GM12878 (cell line): ENCODE results near the gene DCAF4. TPM values are rescaled to one million over a fixed set of nuclear protein-coding genes. Genes with fewer than 3 reads are reported as not detected.

Experiments
- ATAC-seq: fragments of 200-7000 bp; cut with Tn5 transposase; 3 replicates; pipeline ENCODE4 v1.9.1; 2020; ENCODE audit warnings: mild to moderate bottlenecking, moderate library complexity
- BruUV-seq: library from RNA; stranded (reverse); fragments of 400-500 nt; replicated peaks from 2 replicates; lab custom pipeline; 2021; lab: Mats Ljungman, UMichigan
- CTCF ChIA-PET: fragments of 300-600 bp; sonication (Branson Sonifier 250); formaldehyde crosslinking; extraction: SDS; loops from one replicate; lab custom pipeline; 2021; ENCODE audit warnings: inconsistent platforms; lab: Yijun Ruan, JAX
- POLR2A ChIA-PET: fragments of 350-600 bp; formaldehyde crosslinking; extraction: SDS; loops from one replicate; lab custom pipeline; 2021; ENCODE audit warnings: inconsistent platforms; lab: Charles Lee
- RAD21 ChIA-PET: fragments of 300-600 bp; sonication (Branson Sonifier 250); formaldehyde crosslinking; loops from one replicate; lab custom pipeline; 2023; ENCODE audit warnings: antibody characterized with exemption; ENCODE audit not compliant: unreplicated experiment; lab: Charles Lee
- SMC1A ChIA-PET: fragments of 300-600 bp; sonication (Branson Sonifier 250); formaldehyde crosslinking; loops from one replicate; lab custom pipeline; 2023; ENCODE audit not compliant: unreplicated experiment, uncharacterized antibody; lab: Charles Lee
- DNase-seq: peaks from one replicate; pipeline ENCODE4 v3.0.0-alpha.2; 2011; ENCODE audit warnings: low read depth, low spot score
- FAIRE-seq: peaks from 3 replicates; lab custom pipeline; 2011; peaks lifted over from hg19 to GRCh38; lab: Jason Lieb, UNC
- H2AFZ ChIP-seq: 2 replicates; pipeline ENCODE4 v1.6.0; 2011; ENCODE audit warnings: low read depth, low read length, control low read depth; ENCODE audit not compliant: control insufficient read depth
- H3K27ac ChIP-seq: 2 replicates; pipeline ENCODE4 v1.5.1; 2011; ENCODE audit warnings: control low read depth; ENCODE audit not compliant: control insufficient read depth, insufficient read depth
- H3K27me3 ChIP-seq, 2 experiments: replicated peaks in 1 of 2; 2 replicates each; pipeline versions ENCODE4 v1.6.0 to v1.6.1; 2011; ENCODE audit warnings: low read length in 1 of 2; ENCODE audit not compliant: control insufficient read depth in 2 of 2, insufficient read depth in 2 of 2
- H3K36me3 ChIP-seq, 2 experiments: 2 replicates each; pipeline ENCODE4 v1.5.1; 2011; ENCODE audit warnings: low read length in 1 of 2; ENCODE audit not compliant: control insufficient read depth in 2 of 2, insufficient read depth in 2 of 2
- H3K4me1 ChIP-seq: 2 replicates; pipeline ENCODE4 v1.6.1; 2011; ENCODE audit warnings: mild to moderate bottlenecking, low read length, moderate library complexity, mixed read lengths; ENCODE audit not compliant: control insufficient read depth, insufficient read depth
- H3K4me2 ChIP-seq: 2 replicates; pipeline ENCODE4 v1.6.0; 2011; ENCODE audit warnings: control low read depth; ENCODE audit not compliant: control insufficient read depth, insufficient read depth
- H3K4me3 ChIP-seq: fragments of 200-600 bp; sonication (generic); 2 replicates; pipeline ENCODE4 v1.5.1; 2016
- H3K79me2 ChIP-seq: 2 replicates; pipeline ENCODE4 v1.6.0; 2011; ENCODE audit warnings: low read length; ENCODE audit not compliant: control insufficient read depth, insufficient read depth
- H3K9ac ChIP-seq: 2 replicates; pipeline ENCODE4 v1.8.0; 2011; ENCODE audit warnings: low read length, control low read depth, mixed read lengths; ENCODE audit not compliant: control insufficient read depth, insufficient read depth
- H3K9me3 ChIP-seq: replicated peaks from 3 replicates; pipeline ENCODE4 v1.5.1; 2011; ENCODE audit warnings: mild to moderate bottlenecking, low read length; ENCODE audit not compliant: control insufficient read depth, insufficient read depth
- H4K20me1 ChIP-seq: 2 replicates; pipeline ENCODE4 v1.6.0; 2011; ENCODE audit not compliant: control insufficient read depth, insufficient read depth
- ETV6 ChIP-seq, 2 experiments: fragments of 450-650 bp in 1 of 2; IDR thresholded peaks in 1 of 2; conservative IDR thresholded peaks in 1 of 2; 2 replicates each; pipeline ENCODE4 v1.6.1; 2014; ENCODE audit warnings: antibody characterized with exemption in 1 of 2, borderline replicate concordance in 1 of 2, low read depth in 1 of 2, mild to moderate bottlenecking in 1 of 2, moderate library complexity in 1 of 2
- IKZF1 ChIP-seq: fragments of 450-650 bp; conservative IDR thresholded peaks from 2 replicates; pipeline ENCODE4 v1.6.1; 2017; ENCODE audit warnings: antibody characterized with exemption, mild to moderate bottlenecking
- JUND ChIP-seq: IDR thresholded peaks from 2 replicates; pipeline ENCODE4 v1.6.1; 2012; ENCODE audit warnings: low read depth, mild to moderate bottlenecking, low read length, improper control_type of control experiment, moderate library complexity
- STAT3 ChIP-seq: IDR thresholded peaks from 2 replicates; pipeline ENCODE4 v1.6.1; 2011; ENCODE audit warnings: low read depth, low read length, improper control_type of control experiment
- WRNIP1 ChIP-seq: IDR thresholded peaks from 2 replicates; pipeline ENCODE4 v1.6.1; 2011; ENCODE audit warnings: low read depth, low read length, improper control_type of control experiment, borderline replicate concordance
- WGBS: methylation state at CpG from one replicate; pipeline ENCODE4 v1.1.6; 2016; ENCODE audit warnings: low lambda C conversion rate; ENCODE audit not compliant: insufficient replicate concordance, insufficient coverage; ENCODE audit errors: missing lambda C conversion rate; 5-methylcytosine and 5-hydroxymethylcytosine counted together
- in situ Hi-C: fragments of 300-500 bp; cut with MboI; formaldehyde crosslinking; loops from 9 replicates; pipeline ENCODE4 v1.14.3; 2018; ENCODE audit warnings: mixed read lengths
- intact Hi-C: fragments of 100-400 bp; cut with micrococcal nuclease; formaldehyde crosslinking; loops from one replicate; pipeline ENCODE4 v1.14.2; 2022; ENCODE audit not compliant: unreplicated experiment
- polyA plus RNA-seq, 11 experiments: library from polyadenylated mRNA; depleted of rRNA in 4 of 11; unstranded in 6 of 11; stranded (reverse) in 5 of 11; fragments of >200 nt; fragmentation: Nextera tagmentation in 4 of 11; fragmentation: Illumina TruSeq in 1 of 11; extraction: Ambion mirVana in 4 of 11; extraction: Trizol in 1 of 11; gene quantifications; 1 replicate in 1 of 11; 2 replicates in 10 of 11; pipeline versions ENCODE4 v1.2.1 to v1.2.3, GENCODE V29; 2011 to 2016; ENCODE audit warnings: inconsistent platforms in 2 of 11, missing spikeins in 2 of 11, low read depth in 1 of 11
- total RNA-seq, 4 experiments: library from RNA; depleted of rRNA in 3 of 4; stranded (reverse); fragments of >200 nt in 3 of 4; fragmentation: Illumina TruSeq in 1 of 4; extraction: Trizol in 1 of 4; gene quantifications; 2 replicates each; pipeline versions ENCODE4 v1.2.1 to v1.2.3, GENCODE V29; 2013 to 2021
- TF ChIP-seq, protein P1 (sequence below): fragments of 150-350 bp; IDR thresholded peaks from 2 replicates; pipeline ENCODE4 v1.6.1; 2016; ENCODE audit warnings: low read depth, low read length
- TF ChIP-seq, protein P2 (sequence below): IDR thresholded peaks from 2 replicates; pipeline ENCODE4 v1.6.1; 2012; ENCODE audit warnings: mild to moderate bottlenecking, low read depth, low read length

DCAF4 gene
- total and polyA plus RNA-seq, 10 of the 15 experiments (the other 5 are each of a cell fraction or from before 2014, with no cell fraction given): 2.6 to 51.1 (median 21.0) TPM

DNA sequence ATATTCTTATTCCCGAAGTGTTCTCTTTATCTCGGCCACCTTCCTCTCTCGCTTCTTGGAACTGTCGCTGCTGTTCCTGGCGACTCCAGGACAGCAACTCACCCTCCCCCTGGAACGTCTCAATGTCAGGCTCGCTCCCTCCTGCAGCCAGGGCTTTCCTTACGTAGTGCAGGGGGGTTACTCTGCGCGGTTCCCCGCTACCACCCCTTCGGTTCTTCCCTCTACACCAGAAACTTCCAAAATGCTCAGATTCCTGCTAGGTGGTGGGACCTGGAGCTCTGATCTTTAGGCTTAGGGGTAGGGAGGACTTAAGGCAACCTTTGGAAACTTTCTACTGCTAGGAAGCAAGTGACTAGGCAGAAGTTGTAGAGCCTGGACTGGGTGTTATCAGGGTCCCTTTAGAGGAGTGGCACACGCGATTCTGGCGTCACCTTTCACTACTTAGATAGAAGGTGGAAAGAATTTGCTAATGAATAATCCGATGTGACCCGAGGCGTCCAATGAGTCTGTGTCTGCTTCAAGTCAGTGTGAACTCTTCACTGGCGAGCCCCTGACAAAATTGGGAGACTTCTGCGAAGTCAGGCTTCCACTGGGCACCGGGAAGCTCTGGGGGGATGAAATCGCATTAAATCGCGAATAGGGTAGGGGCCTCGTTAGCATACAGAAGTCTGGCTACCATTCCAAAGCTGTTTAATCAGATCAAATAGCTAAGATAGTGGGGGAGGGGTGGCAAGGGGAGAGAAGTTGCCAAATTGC, 31.5 kb upstream of the DCAF4 start:
- in situ Hi-C loops: no loop called here
- Histone ChIP-seq H3K4me1 (no peaks in the 10 kb centered on the region; the same call in 1 of the 2 replicates), H3K4me2 (peak overlapping the region; percentile 76)
- TF ChIP-seq, protein P1, sequence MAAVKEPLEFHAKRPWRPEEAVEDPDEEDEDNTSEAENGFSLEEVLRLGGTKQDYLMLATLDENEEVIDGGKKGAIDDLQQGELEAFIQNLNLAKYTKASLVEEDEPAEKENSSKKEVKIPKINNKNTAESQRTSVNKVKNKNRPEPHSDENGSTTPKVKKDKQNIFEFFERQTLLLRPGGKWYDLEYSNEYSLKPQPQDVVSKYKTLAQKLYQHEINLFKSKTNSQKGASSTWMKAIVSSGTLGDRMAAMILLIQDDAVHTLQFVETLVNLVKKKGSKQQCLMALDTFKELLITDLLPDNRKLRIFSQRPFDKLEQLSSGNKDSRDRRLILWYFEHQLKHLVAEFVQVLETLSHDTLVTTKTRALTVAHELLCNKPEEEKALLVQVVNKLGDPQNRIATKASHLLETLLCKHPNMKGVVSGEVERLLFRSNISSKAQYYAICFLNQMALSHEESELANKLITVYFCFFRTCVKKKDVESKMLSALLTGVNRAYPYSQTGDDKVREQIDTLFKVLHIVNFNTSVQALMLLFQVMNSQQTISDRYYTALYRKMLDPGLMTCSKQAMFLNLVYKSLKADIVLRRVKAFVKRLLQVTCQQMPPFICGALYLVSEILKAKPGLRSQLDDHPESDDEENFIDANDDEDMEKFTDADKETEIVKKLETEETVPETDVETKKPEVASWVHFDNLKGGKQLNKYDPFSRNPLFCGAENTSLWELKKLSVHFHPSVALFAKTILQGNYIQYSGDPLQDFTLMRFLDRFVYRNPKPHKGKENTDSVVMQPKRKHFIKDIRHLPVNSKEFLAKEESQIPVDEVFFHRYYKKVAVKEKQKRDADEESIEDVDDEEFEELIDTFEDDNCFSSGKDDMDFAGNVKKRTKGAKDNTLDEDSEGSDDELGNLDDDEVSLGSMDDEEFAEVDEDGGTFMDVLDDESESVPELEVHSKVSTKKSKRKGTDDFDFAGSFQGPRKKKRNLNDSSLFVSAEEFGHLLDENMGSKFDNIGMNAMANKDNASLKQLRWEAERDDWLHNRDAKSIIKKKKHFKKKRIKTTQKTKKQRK: no peak
- no peak for TF ChIP-seq WRNIP1
- 0 out of 4 replicates have a peak, but pooled peaks of 1 of the 2 experiments have one; percentile 50 for TF ChIP-seq ETV6 (conservative IDR thresholded peaks at IDR 0.05 in 1 of 2, IDR thresholded peaks at IDR 0.05 in 1 of 2; ENCODE audit: borderline replicate concordance in 1 of 2, low read depth in 1 of 2)
- TF ChIP-seq JUND: no peak
- TF ChIP-seq, protein P2, sequence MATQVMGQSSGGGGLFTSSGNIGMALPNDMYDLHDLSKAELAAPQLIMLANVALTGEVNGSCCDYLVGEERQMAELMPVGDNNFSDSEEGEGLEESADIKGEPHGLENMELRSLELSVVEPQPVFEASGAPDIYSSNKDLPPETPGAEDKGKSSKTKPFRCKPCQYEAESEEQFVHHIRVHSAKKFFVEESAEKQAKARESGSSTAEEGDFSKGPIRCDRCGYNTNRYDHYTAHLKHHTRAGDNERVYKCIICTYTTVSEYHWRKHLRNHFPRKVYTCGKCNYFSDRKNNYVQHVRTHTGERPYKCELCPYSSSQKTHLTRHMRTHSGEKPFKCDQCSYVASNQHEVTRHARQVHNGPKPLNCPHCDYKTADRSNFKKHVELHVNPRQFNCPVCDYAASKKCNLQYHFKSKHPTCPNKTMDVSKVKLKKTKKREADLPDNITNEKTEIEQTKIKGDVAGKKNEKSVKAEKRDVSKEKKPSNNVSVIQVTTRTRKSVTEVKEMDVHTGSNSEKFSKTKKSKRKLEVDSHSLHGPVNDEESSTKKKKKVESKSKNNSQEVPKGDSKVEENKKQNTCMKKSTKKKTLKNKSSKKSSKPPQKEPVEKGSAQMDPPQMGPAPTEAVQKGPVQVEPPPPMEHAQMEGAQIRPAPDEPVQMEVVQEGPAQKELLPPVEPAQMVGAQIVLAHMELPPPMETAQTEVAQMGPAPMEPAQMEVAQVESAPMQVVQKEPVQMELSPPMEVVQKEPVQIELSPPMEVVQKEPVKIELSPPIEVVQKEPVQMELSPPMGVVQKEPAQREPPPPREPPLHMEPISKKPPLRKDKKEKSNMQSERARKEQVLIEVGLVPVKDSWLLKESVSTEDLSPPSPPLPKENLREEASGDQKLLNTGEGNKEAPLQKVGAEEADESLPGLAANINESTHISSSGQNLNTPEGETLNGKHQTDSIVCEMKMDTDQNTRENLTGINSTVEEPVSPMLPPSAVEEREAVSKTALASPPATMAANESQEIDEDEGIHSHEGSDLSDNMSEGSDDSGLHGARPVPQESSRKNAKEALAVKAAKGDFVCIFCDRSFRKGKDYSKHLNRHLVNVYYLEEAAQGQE: no peak
- no peak for TF ChIP-seq STAT3
- TF ChIP-seq IKZF1: peak; percentile 51; the same call in 1 of the 2 replicates
- TF ChIP-seq, all 136 proteins: peak for 2
- intact Hi-C loops: no loop called here
- H3K9ac ChIP-seq: peak overlapping the region; percentile 8; the same call in 1 of the 2 replicates
- no peaks in the 10 kb centered on the region for H3K36me3 ChIP-seq
- CTCF ChIA-PET: interaction anchor here (0.6 to 2.6 kb wide), 13 partner anchors 9 to 614 kb away, joined by 3 to 40 read pairs (median 4); no protein-coding TSS in a partner anchor
- SMC1A ChIA-PET: interaction anchor here (0.6 to 2.6 kb wide), 22 partner anchors 7 to 381 kb away, joined by 3 to 25 read pairs (median 4); no protein-coding TSS in a partner anchor
- H4K20me1 ChIP-seq: no peaks in the 10 kb centered on the region
- no peaks in the 10 kb centered on the region for H3K9me3 ChIP-seq
- no TSS peak for BruUV-seq
- peak overlapping the region; percentile 98 for H3K4me3 ChIP-seq
- POLR2A ChIA-PET: interaction anchor here (0.5 to 2.2 kb wide), 7 partner anchors 11 to 390 kb away, joined by 3 to 8 read pairs (median 4); no protein-coding TSS in a partner anchor
- peak; percentile 13 for ATAC-seq
- no peaks in the 10 kb centered on the region for H3K79me2 ChIP-seq
- no peaks in the 10 kb centered on the region for H3K27me3 ChIP-seq
- peak overlapping the region; percentile 46 for H2AFZ ChIP-seq
- 16% methylated on average over 25 of the region's 25 CpGs for WGBS
- DNase-seq: no peak
- RAD21 ChIA-PET: interaction anchor here (0.8 to 3.9 kb wide), 18 partner anchors 8 to 418 kb away, joined by 3 to 31 read pairs (median 4); no protein-coding TSS in a partner anchor
- no peak overlapping the region for H3K27ac ChIP-seq
- FAIRE-seq: no peak
